HEK293 (cell line): Measurements from ENCODE around the gene RHOT2.

Source experiments
- CTCF ChIA-PET: fragments of 350-600 bp; formaldehyde crosslinking; extraction: SDS; loops from one replicate; lab custom pipeline; 2021; ENCODE audit warnings: antibody characterized with exemption; lab: Yijun Ruan, JAX
- POLR2A ChIA-PET: fragments of 300-600 bp; formaldehyde crosslinking; extraction: SDS; loops from one replicate; lab custom pipeline; 2020; ENCODE audit warnings: antibody characterized with exemption, inconsistent platforms; lab: Yijun Ruan, JAX
- H3K27ac ChIP-seq: fragments of 200-500 bp; sonication (Bioruptor generic); 2 replicates; pipeline ENCODE4 v1.5.1; 2014; ENCODE audit warnings: low read depth, low read length, control low read depth, inconsistent platforms; ENCODE audit errors: extremely low read depth
- H3K36me3 ChIP-seq, 2 experiments: fragments of 200-500 bp in 1 of 2; sonication (Bioruptor generic) in 1 of 2; 1 replicate in 1 of 2; 2 replicates in 1 of 2; pipeline ENCODE4 v1.5.1; 2014 to 2017; ENCODE audit warnings: inconsistent platforms in 2 of 2, low read length in 2 of 2; ENCODE audit not compliant: control insufficient read depth in 2 of 2, insufficient read depth in 1 of 2
- H3K4me1 ChIP-seq: fragments of 200-500 bp; sonication (Bioruptor generic); 2 replicates; pipeline ENCODE4 v1.5.1; 2014; ENCODE audit warnings: mild to moderate bottlenecking, low read length, inconsistent platforms; ENCODE audit not compliant: control insufficient read depth, insufficient read depth
- H3K4me3 ChIP-seq: 2 replicates; pipeline ENCODE4 v1.5.1; 2011; ENCODE audit warnings: low read depth, mild to moderate bottlenecking, control low read depth, low read length, moderate library complexity
- H3K9me3 ChIP-seq: fragments of 200-500 bp; sonication (Bioruptor generic); 2 replicates; pipeline ENCODE4 v1.5.1; 2014; ENCODE audit warnings: low read depth, low read length, inconsistent platforms; ENCODE audit not compliant: control insufficient read depth, insufficient read depth
- MEIS1 ChIP-seq: sonication (generic); formaldehyde crosslinking; IDR thresholded peaks from 2 replicates; pipeline ENCODE4 v1.8.1; 2022; ENCODE audit warnings: missing genetic modification reagents, mild to moderate bottlenecking, borderline replicate concordance
- WT1 ChIP-seq: fragments of 450-650 bp; formaldehyde crosslinking; IDR thresholded peaks from 2 replicates; pipeline ENCODE4 v1.5.1; 2016; ENCODE audit warnings: missing biosample characterization, missing genetic modification characterization
- ZNF133 ChIP-seq: fragments of 450-650 bp; formaldehyde crosslinking; IDR thresholded peaks from 2 replicates; pipeline ENCODE4 v1.5.1; 2016; ENCODE audit warnings: missing biosample characterization, missing genetic modification characterization
- ZNF175 ChIP-seq: fragments of 450-650 bp; formaldehyde crosslinking; IDR thresholded peaks from 2 replicates; pipeline ENCODE4 v1.5.1; 2016; ENCODE audit warnings: missing biosample characterization, missing genetic modification characterization
- ZNF521 ChIP-seq: fragments of 450-650 bp; formaldehyde crosslinking; IDR thresholded peaks from 2 replicates; pipeline ENCODE4 v1.5.1; 2017; ENCODE audit warnings: missing biosample characterization, mild to moderate bottlenecking, missing genetic modification characterization
- ZNF600 ChIP-seq: fragments of 450-650 bp; formaldehyde crosslinking; IDR thresholded peaks from 2 replicates; pipeline ENCODE4 v1.5.1; 2016; ENCODE audit warnings: missing biosample characterization, missing genetic modification characterization
- ZNF768 ChIP-seq: fragments of 450-650 bp; formaldehyde crosslinking; IDR thresholded peaks from 2 replicates; pipeline ENCODE4 v1.5.1; 2018; ENCODE audit warnings: missing biosample characterization, mild to moderate bottlenecking, missing genetic modification characterization
- TF ChIP-seq, protein P1 (sequence below): fragments of 450-650 bp; formaldehyde crosslinking; conservative IDR thresholded peaks from 2 replicates; pipeline ENCODE4 v1.5.1; 2016; ENCODE audit warnings: low read depth, missing biosample characterization, missing genetic modification characterization
- TF ChIP-seq, protein P2 (sequence below): fragments of 450-650 bp; formaldehyde crosslinking; IDR thresholded peaks from 2 replicates; pipeline ENCODE4 v1.5.1; 2016; ENCODE audit warnings: missing biosample characterization, missing genetic modification characterization
- TF ChIP-seq, protein P3 (sequence below): fragments of 450-650 bp; formaldehyde crosslinking; IDR thresholded peaks from 2 replicates; pipeline ENCODE4 v1.5.1; 2016; ENCODE audit warnings: missing biosample characterization, missing genetic modification characterization
- TF ChIP-seq, protein P4 (sequence below): fragments of 450-650 bp; formaldehyde crosslinking; IDR thresholded peaks from 2 replicates; pipeline ENCODE4 v1.5.1; 2017; ENCODE audit warnings: missing biosample characterization, missing genetic modification characterization

The RHOT2 gene

DNA sequence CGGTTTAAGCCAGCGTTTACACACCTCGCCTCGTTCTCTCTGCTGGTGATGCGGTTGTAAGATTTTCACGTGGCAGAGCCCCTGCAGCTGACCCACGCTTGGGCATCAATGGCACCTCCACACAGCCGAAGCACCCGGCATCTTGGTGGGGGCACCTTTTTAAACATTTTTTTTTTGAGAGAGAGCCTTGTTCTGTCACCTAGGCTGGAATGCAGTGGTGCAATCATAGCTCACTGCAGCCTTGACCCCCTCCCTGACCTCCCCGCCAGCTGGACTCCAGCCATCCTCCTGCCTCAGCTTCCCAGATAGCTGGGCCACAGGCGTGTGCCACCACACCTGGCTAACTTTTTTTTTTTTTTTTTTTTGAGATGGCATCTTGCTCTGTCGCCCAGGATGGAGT lies 13.9 kb upstream of the RHOT2 start:
- H3K36me3 ChIP-seq = peaks cover 0 to 71% of the 10 kb centered on the region in 2 experiments; a peak in 2 of 3 replicates
- no peak overlapping the region for H3K4me3 ChIP-seq
- no peaks in the 10 kb centered on the region for H3K9me3 ChIP-seq
- H3K4me1 ChIP-seq = no peaks in the 10 kb centered on the region
- ChIA-PET CTCF (no interaction called here), POLR2A (no interaction called here)
- H3K27ac ChIP-seq = no peak overlapping the region
- TF ChIP-seq ZNF768 (tag by site-specific recombination) (no peak), ZNF600 (tag by site-specific recombination) (0 out of 2 replicates have a peak, but pooled peaks have one; percentile 12), ZNF175 (no peak)

- TF ChIP-seq MEIS1 (CRISPR knock-in tag) (no peak), ZNF521 (tag by site-specific recombination) (no peak), WT1 (tag by site-specific recombination) (no peak), ZNF133 (no peak)
- TF ChIP-seq, protein P1, sequence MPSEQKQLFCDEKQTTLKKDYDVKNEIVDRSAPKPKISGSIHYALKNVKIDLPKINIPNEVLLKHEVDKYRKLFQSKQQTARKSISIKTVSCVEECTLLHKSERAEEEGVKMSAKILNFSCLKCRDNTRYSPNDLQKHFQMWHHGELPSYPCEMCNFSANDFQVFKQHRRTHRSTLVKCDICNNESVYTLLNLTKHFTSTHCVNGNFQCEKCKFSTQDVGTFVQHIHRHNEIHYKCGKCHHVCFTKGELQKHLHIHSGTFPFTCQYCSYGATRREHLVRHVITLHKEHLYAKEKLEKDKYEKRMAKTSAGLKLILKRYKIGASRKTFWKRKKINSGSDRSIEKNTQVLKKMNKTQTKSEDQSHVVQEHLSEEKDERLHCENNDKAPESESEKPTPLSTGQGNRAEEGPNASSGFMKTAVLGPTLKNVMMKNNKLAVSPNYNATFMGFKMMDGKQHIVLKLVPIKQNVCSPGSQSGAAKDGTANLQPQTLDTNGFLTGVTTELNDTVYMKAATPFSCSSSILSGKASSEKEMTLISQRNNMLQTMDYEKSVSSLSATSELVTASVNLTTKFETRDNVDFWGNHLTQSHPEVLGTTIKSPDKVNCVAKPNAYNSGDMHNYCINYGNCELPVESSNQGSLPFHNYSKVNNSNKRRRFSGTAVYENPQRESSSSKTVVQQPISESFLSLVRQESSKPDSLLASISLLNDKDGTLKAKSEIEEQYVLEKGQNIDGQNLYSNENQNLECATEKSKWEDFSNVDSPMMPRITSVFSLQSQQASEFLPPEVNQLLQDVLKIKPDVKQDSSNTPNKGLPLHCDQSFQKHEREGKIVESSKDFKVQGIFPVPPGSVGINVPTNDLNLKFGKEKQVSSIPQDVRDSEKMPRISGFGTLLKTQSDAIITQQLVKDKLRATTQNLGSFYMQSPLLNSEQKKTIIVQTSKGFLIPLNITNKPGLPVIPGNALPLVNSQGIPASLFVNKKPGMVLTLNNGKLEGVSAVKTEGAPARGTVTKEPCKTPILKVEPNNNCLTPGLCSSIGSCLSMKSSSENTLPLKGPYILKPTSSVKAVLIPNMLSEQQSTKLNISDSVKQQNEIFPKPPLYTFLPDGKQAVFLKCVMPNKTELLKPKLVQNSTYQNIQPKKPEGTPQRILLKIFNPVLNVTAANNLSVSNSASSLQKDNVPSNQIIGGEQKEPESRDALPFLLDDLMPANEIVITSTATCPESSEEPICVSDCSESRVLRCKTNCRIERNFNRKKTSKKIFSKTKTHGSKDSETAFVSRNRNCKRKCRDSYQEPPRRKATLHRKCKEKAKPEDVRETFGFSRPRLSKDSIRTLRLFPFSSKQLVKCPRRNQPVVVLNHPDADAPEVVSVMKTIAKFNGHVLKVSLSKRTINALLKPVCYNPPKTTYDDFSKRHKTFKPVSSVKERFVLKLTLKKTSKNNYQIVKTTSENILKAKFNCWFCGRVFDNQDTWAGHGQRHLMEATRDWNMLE (tag by site-specific recombination) = no peak
- TF ChIP-seq, protein P2, sequence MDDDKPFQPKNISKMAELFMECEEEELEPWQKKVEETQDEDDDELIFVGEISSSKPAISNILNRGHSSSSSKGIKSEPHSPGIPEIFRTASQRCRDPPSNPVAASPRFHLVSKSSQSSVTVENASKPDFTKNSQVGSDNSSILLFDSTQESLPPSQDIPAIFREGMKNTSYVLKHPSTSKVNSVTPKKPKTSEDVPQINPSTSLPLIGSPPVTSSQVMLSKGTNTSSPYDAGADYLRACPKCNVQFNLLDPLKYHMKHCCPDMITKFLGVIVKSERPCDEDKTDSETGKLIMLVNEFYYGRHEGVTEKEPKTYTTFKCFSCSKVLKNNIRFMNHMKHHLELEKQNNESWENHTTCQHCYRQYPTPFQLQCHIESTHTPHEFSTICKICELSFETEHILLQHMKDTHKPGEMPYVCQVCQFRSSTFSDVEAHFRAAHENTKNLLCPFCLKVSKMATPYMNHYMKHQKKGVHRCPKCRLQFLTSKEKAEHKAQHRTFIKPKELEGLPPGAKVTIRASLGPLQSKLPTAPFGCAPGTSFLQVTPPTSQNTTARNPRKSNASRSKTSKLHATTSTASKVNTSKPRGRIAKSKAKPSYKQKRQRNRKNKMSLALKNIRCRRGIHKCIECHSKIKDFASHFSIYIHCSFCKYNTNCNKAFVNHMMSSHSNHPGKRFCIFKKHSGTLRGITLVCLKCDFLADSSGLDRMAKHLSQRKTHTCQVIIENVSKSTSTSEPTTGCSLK (tag by site-specific recombination) = no peak
- TF ChIP-seq, protein P3, sequence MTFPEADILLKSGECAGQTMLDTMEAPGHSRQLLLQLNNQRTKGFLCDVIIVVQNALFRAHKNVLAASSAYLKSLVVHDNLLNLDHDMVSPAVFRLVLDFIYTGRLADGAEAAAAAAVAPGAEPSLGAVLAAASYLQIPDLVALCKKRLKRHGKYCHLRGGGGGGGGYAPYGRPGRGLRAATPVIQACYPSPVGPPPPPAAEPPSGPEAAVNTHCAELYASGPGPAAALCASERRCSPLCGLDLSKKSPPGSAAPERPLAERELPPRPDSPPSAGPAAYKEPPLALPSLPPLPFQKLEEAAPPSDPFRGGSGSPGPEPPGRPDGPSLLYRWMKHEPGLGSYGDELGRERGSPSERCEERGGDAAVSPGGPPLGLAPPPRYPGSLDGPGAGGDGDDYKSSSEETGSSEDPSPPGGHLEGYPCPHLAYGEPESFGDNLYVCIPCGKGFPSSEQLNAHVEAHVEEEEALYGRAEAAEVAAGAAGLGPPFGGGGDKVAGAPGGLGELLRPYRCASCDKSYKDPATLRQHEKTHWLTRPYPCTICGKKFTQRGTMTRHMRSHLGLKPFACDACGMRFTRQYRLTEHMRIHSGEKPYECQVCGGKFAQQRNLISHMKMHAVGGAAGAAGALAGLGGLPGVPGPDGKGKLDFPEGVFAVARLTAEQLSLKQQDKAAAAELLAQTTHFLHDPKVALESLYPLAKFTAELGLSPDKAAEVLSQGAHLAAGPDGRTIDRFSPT (tag by site-specific recombination) = peak; percentile 82
- TF ChIP-seq, protein P4, sequence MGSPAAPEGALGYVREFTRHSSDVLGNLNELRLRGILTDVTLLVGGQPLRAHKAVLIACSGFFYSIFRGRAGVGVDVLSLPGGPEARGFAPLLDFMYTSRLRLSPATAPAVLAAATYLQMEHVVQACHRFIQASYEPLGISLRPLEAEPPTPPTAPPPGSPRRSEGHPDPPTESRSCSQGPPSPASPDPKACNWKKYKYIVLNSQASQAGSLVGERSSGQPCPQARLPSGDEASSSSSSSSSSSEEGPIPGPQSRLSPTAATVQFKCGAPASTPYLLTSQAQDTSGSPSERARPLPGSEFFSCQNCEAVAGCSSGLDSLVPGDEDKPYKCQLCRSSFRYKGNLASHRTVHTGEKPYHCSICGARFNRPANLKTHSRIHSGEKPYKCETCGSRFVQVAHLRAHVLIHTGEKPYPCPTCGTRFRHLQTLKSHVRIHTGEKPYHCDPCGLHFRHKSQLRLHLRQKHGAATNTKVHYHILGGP (tag by site-specific recombination) = no peak
- POLR2A ChIA-PET = interaction anchor here (0.6 kb wide), 1 partner anchor 219 kb away, joined by 5 read pairs; no protein-coding TSS in a partner anchor
These were observed 10.4 kb upstream of the RHOT2 start for GRCh38 chr16:657487-657886.

More at GRCh38 chr16:657487-657886, 10.4 kb upstream of the RHOT2 start:
- Histone ChIP-seq H3K36me3 (peaks cover 0 to 75% of the 10 kb centered on the region in 2 experiments; a peak in 2 of 3 replicates), H3K4me1 (peaks cover 3% of the 10 kb centered on the region; the same call in 1 of the 2 replicates), H3K27ac (no peak overlapping the region), H3K4me3 (no peak overlapping the region), H3K9me3 (no peaks in the 10 kb centered on the region)
- CTCF ChIA-PET = no interaction called here
